ENCODE measurements around the gene ARHGAP24. TPM values are rescaled to one million over a fixed set of nuclear protein-coding genes. Genes with fewer than 3 reads are reported as not detected.

Gene ARHGAP24
- total RNA-seq (2021; ENCODE audit: unreplicated experiment) (17.4 TPM), Bru-seq, nascent RNA (percentile 83 among the genes with signal in this experiment), BruChase-seq, experiment 1, labeled RNA remaining after a 2-hour chase (percentile 62 among the genes with signal in this experiment), BruChase-seq, experiment 2, labeled RNA remaining after a 6-hour chase (percentile 53 among the genes with signal in this experiment)
- polyA plus RNA-seq (2012; ENCODE audit: insufficient read length), result 10.7 TPM
- long read RNA-seq, full-length matches to known transcripts, result 3 of 7 reads
- long read RNA-seq, partial matches to known transcripts, result 3 of 7 reads
- long read RNA-seq, other reads (novel, unspliced or antisense), result 1 of 7 reads

- intact Hi-C loops (cut with micrococcal nuclease; ENCODE audit: unreplicated experiment), result loop anchor here (5.0 kb wide), 1 partner anchor 328 kb away; no protein-coding TSS in a partner anchor
- POLR2A ChIA-PET, result interaction anchor here (1.0 kb wide), 1 partner anchor 13 kb away, joined by 4 read pairs; no protein-coding TSS in a partner anchor
- Histone ChIP-seq H3K27me3 (ENCODE audit: control insufficient read depth, insufficient read depth, low read length) (no peaks in the 10 kb centered on the region), H3K4me1 (ENCODE audit: control insufficient read depth, insufficient read depth, low read length) (peaks cover 35% of the 10 kb centered on the region), H3K36me3 (ENCODE audit: control insufficient read depth, insufficient read depth, low read length) (no peaks in the 10 kb centered on the region), H3K9me3 (ENCODE audit: control insufficient read depth, insufficient read depth, low read depth, low read length) (no peaks in the 10 kb centered on the region), H3K27ac (ENCODE audit: low read length) (peak within 1 kb of the TSS; percentile 98), H3K4me3 (ENCODE audit: low read depth in 2 of 2, low read length in 2 of 2) (peak within 1 kb of the TSS; percentile 64 to 83)
- in situ Hi-C loops (cut with HindIII; ENCODE audit: low pct_unique_long_range_greater_than_20kb, low sequenced_read_pairs), result no loop called here
- TF ChIP-seq CTCF (IDR thresholded peaks at IDR 0.05) (no peak), TCF7L2 (IDR thresholded peaks at IDR 0.05; ENCODE audit: low read depth, low read length) (peak; percentile 92), SIN3A (IDR thresholded peaks at IDR 0.05; ENCODE audit: borderline replicate concordance, insufficient read depth, low read depth, low read length) (peak; percentile 68; the same call in 1 of the 2 replicates), POLR2AphosphoS5 (IDR thresholded peaks at IDR 0.05; ENCODE audit: low read depth, low read length) (peak; percentile 78), REST (IDR thresholded peaks at IDR 0.05; ENCODE audit: insufficient read depth in 1 of 2, low read depth in 2 of 2, low read length in 1 of 2) (no peak)
- CTCF ChIA-PET, result interaction anchor here (0.6 kb wide), 3 partner anchors 118 to 390 kb away, joined by 3 to 4 read pairs (median 4); no protein-coding TSS in a partner anchor
- ATAC-seq (peak; percentile 94), DNase-seq (ENCODE audit: low read depth, low spot score) (no peak)
- BruUV-seq (replicated peaks), result TSS peak; percentile 40
Observed at GRCh38 chr4:85474818-85475630, at the start of gene ARHGAP24. Gene ARHGAP24, plus strand, starts transcription at chr4:85475150.

- ATAC-seq (no peak), DNase-seq (ENCODE audit: low read depth, low spot score) (no peak)
- POLR2A ChIA-PET, result no interaction called here
- no peak for TF ChIP-seq CTCF (IDR thresholded peaks at IDR 0.05)
- no peak for TF ChIP-seq POLR2AphosphoS5 (IDR thresholded peaks at IDR 0.05; ENCODE audit: low read depth, low read length)
- no peak for TF ChIP-seq SIN3A (IDR thresholded peaks at IDR 0.05; ENCODE audit: borderline replicate concordance, insufficient read depth, low read depth, low read length)
- TF ChIP-seq TCF7L2 (IDR thresholded peaks at IDR 0.05; ENCODE audit: low read depth, low read length), result no peak
- no peak for TF ChIP-seq REST (IDR thresholded peaks at IDR 0.05; ENCODE audit: insufficient read depth in 1 of 2, low read depth in 2 of 2, low read length in 1 of 2)
- H3K36me3 ChIP-seq (ENCODE audit: control insufficient read depth, insufficient read depth, low read length), result no peaks in the 10 kb centered on the region
- CTCF ChIA-PET, result no interaction called here
- no TSS peak for BruUV-seq (replicated peaks)
- no peak overlapping the region for H3K27ac ChIP-seq (ENCODE audit: low read length)
- H3K4me1 ChIP-seq (ENCODE audit: control insufficient read depth, insufficient read depth, low read length), result no peaks in the 10 kb centered on the region
- no peaks in the 10 kb centered on the region for H3K9me3 ChIP-seq (ENCODE audit: control insufficient read depth, insufficient read depth, low read depth, low read length)
- in situ Hi-C loops (cut with HindIII; ENCODE audit: low pct_unique_long_range_greater_than_20kb, low sequenced_read_pairs) (no loop called here), intact Hi-C loops (cut with micrococcal nuclease; ENCODE audit: unreplicated experiment) (no loop called here)
- no peaks in the 10 kb centered on the region for H3K27me3 ChIP-seq (ENCODE audit: control insufficient read depth, insufficient read depth, low read length)
- no peak overlapping the region for H3K4me3 ChIP-seq (ENCODE audit: low read depth in 2 of 2, low read length in 2 of 2)
Observed at GRCh38 chr4:85426366-85426765, 48.6 kb upstream of the ARHGAP24 start.
